Body of pancreas (tissue), 4 donors: ENCODE measurements around the gene PCGF1.

Experiments used
- CTCF ChIP-seq, 7 experiments: fragments of 450-650 bp in 4 of 7; fragments of 200-600 bp in 3 of 7; sonication (generic) in 3 of 7; IDR thresholded peaks; one replicate each; pipeline ENCODE4 v1.5.1; 2016 to 2019; ENCODE audit warnings: antibody characterized with exemption in 7 of 7
- POLR2A ChIP-seq, 3 donors: fragments of 450-650 bp; IDR thresholded peaks; one replicate each; pipeline ENCODE4 v1.6.1; 2016; ENCODE audit warnings: antibody characterized with exemption in 3 of 3, mild to moderate bottlenecking in 2 of 3

GRCh38 chr2:74474481-74474880 lies 33.0 kb downstream of the PCGF1 start:
- no peak for TF ChIP-seq POLR2A (IDR thresholded peaks at IDR 0.05)
- no peak for TF ChIP-seq CTCF (IDR thresholded peaks at IDR 0.05)
